Measurements from ENCODE around the gene TENT4B. TPM values are rescaled to one million over a fixed set of nuclear protein-coding genes. Genes with fewer than 3 reads are reported as not detected.
A peak's percentile ranks its signal among the peaks of the same experiment; 100 is the strongest.

The TENT4B gene
- polyA plus RNA-seq, 1 of the 3 experiments (the other 2 are of a cell fraction), result 5.6 TPM

DNA sequence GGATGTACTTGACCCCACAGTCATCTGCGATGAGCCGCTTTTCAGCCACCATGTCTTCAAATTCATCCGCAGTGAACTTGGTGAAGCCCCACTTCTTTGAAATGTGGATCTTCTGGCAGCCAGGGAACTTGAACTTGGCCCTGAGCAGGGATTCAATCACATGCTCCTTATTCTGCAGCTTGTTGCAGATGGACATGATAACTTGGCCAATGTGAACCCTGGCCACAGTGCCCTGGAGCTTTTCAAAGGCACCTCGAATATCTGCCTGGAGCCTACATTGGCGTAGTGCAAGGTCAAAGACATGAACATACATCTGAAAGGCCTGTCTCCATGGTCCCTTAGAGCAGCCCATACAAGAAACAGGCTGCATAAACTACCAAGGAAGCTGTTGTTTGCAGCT lies 1.8 kb upstream of the TENT4B start:
- peaks cover 8 to 15% of the 10 kb centered on the region in 2 experiments; a peak in 2 of 4 replicates for H3K4me1 ChIP-seq (ENCODE audit: control insufficient read depth in 1 of 2, insufficient read depth in 2 of 2, low read depth in 1 of 2, low read length in 1 of 2)
- no peak overlapping the region; the same call in 1 of the 2 replicates for H2AFZ ChIP-seq (ENCODE audit: low read depth)
- DNase-seq, result no peak
- 84% methylated on average over 3 of the region's 5 CpGs for WGBS (ENCODE audit: low lambda C conversion rate)
- H3F3A ChIP-seq (replicated peaks; ENCODE audit: insufficient read depth), result peaks cover 6% of the 10 kb centered on the region
- H3K27ac ChIP-seq (ENCODE audit: low read depth in 2 of 2, low read length in 1 of 2), result no peak overlapping the region; a peak in 1 of 4 replicates
- H3K27me3 ChIP-seq (ENCODE audit: insufficient read depth), result no peaks in the 10 kb centered on the region
- H3K9ac ChIP-seq, result no peak overlapping the region
- H3K4me2 ChIP-seq, result no peak overlapping the region
- peaks cover 26% of the 10 kb centered on the region for H4K20me1 ChIP-seq (ENCODE audit: insufficient read depth)
- peaks cover 26% of the 10 kb centered on the region for H3K79me2 ChIP-seq (ENCODE audit: insufficient read depth)
- no peaks in the 10 kb centered on the region for H3K9me2 ChIP-seq
- TF ChIP-seq JUND (IDR thresholded peaks at IDR 0.05), result no peak
- no peak for TF ChIP-seq FOSL2 (IDR thresholded peaks at IDR 0.05; ENCODE audit: borderline replicate concordance, low read depth)
- TF ChIP-seq EP300 (IDR thresholded peaks at IDR 0.05; ENCODE audit: borderline replicate concordance in 1 of 2, low read depth in 1 of 2, low read length in 1 of 2), result no peak
- TF ChIP-seq TCF12 (IDR thresholded peaks at IDR 0.05), result no peak
- TF ChIP-seq, protein P1, sequence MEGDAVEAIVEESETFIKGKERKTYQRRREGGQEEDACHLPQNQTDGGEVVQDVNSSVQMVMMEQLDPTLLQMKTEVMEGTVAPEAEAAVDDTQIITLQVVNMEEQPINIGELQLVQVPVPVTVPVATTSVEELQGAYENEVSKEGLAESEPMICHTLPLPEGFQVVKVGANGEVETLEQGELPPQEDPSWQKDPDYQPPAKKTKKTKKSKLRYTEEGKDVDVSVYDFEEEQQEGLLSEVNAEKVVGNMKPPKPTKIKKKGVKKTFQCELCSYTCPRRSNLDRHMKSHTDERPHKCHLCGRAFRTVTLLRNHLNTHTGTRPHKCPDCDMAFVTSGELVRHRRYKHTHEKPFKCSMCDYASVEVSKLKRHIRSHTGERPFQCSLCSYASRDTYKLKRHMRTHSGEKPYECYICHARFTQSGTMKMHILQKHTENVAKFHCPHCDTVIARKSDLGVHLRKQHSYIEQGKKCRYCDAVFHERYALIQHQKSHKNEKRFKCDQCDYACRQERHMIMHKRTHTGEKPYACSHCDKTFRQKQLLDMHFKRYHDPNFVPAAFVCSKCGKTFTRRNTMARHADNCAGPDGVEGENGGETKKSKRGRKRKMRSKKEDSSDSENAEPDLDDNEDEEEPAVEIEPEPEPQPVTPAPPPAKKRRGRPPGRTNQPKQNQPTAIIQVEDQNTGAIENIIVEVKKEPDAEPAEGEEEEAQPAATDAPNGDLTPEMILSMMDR (IDR thresholded peaks at IDR 0.05), result no peak
- ChIA-PET CTCF (interaction anchor here (2.4 to 2.6 kb wide), 2 partner anchors 59 to 126 kb away, joined by 8 read pairs; partner anchors contain the start of gene CNEP1R1), POLR2A (no interaction called here)
- no peak overlapping the region for H3K4me3 ChIP-seq (ENCODE audit: low read depth in 2 of 2, low read length in 1 of 2)
- H3K9me3 ChIP-seq, result no peaks in the 10 kb centered on the region
- no peaks in the 10 kb centered on the region for H3K36me3 ChIP-seq (replicated peaks in 1 of 2; ENCODE audit: control insufficient read depth in 1 of 2, insufficient read depth in 2 of 2, low read length in 1 of 2)

DNA sequence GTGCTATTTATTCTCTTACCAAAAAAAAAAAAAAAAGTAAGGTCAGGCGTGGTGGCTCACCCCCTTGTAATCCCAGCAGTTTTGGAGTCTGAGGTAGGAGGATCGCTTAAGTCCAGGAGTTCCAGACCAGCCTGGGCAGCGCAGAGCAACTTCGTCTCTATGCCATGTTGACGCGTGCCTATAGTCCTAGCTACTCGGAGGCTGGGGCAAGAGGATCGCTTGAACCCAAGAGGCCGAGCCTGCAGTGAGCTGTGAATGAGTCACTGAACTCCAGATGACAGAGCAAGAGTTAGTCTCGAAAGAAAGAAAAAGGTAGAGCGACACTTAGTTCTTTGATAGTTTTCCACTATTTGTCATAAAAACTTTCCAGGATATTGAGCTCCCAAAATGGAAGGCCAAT lies 1.4 kb upstream of the TENT4B start:
- Histone ChIP-seq H3K9ac (peak overlapping the region; percentile 95; the same call in 1 of the 2 replicates), H3K4me3 (ENCODE audit: low read depth in 2 of 2, low read length in 1 of 2) (peak overlapping the region in 1 of 2 experiments; percentile 80; a peak in 2 of 4 replicates), H3K36me3 (replicated peaks in 1 of 2; ENCODE audit: control insufficient read depth in 1 of 2, insufficient read depth in 2 of 2, low read length in 1 of 2) (no peaks in the 10 kb centered on the region), H3K9me2 (no peaks in the 10 kb centered on the region), H3K9me3 (no peaks in the 10 kb centered on the region), H3K4me1 (ENCODE audit: control insufficient read depth in 1 of 2, insufficient read depth in 2 of 2, low read depth in 1 of 2, low read length in 1 of 2) (peaks cover 8 to 12% of the 10 kb centered on the region in 2 experiments; a peak in 2 of 4 replicates), H3K27ac (ENCODE audit: low read depth in 2 of 2, low read length in 1 of 2) (peak overlapping the region in 1 of 2 experiments; percentile 90; a peak in 1 of 4 replicates), H3K79me2 (ENCODE audit: insufficient read depth) (peaks cover 31% of the 10 kb centered on the region), H4K20me1 (ENCODE audit: insufficient read depth) (peaks cover 30% of the 10 kb centered on the region), H3K4me2 (peak overlapping the region; percentile 99; the same call in 1 of the 2 replicates), H2AFZ (ENCODE audit: low read depth) (peak overlapping the region; percentile 99), H3F3A (replicated peaks; ENCODE audit: insufficient read depth) (peaks cover 6% of the 10 kb centered on the region), H3K27me3 (ENCODE audit: insufficient read depth) (no peaks in the 10 kb centered on the region)
- ChIA-PET CTCF (interaction anchor here (2.4 to 2.6 kb wide), 2 partner anchors 59 to 126 kb away, joined by 8 read pairs; partner anchors contain the start of gene CNEP1R1), POLR2A (no interaction called here)
- 98% methylated on average over 11 of the region's 11 CpGs for WGBS (ENCODE audit: low lambda C conversion rate)
- no peak for DNase-seq
- no peak for TF ChIP-seq RXRA (IDR thresholded peaks at IDR 0.05; ENCODE audit: borderline replicate concordance, low read depth)
- TF ChIP-seq RCOR1 (IDR thresholded peaks at IDR 0.05; ENCODE audit: low read length), result no peak
- no peak for TF ChIP-seq SIN3A (IDR thresholded peaks at IDR 0.05; ENCODE audit: borderline replicate concordance, low read depth, low read length)
- TF ChIP-seq GABPA (IDR thresholded peaks at IDR 0.05; ENCODE audit: low read depth), result no peak
- TF ChIP-seq, protein P2, sequence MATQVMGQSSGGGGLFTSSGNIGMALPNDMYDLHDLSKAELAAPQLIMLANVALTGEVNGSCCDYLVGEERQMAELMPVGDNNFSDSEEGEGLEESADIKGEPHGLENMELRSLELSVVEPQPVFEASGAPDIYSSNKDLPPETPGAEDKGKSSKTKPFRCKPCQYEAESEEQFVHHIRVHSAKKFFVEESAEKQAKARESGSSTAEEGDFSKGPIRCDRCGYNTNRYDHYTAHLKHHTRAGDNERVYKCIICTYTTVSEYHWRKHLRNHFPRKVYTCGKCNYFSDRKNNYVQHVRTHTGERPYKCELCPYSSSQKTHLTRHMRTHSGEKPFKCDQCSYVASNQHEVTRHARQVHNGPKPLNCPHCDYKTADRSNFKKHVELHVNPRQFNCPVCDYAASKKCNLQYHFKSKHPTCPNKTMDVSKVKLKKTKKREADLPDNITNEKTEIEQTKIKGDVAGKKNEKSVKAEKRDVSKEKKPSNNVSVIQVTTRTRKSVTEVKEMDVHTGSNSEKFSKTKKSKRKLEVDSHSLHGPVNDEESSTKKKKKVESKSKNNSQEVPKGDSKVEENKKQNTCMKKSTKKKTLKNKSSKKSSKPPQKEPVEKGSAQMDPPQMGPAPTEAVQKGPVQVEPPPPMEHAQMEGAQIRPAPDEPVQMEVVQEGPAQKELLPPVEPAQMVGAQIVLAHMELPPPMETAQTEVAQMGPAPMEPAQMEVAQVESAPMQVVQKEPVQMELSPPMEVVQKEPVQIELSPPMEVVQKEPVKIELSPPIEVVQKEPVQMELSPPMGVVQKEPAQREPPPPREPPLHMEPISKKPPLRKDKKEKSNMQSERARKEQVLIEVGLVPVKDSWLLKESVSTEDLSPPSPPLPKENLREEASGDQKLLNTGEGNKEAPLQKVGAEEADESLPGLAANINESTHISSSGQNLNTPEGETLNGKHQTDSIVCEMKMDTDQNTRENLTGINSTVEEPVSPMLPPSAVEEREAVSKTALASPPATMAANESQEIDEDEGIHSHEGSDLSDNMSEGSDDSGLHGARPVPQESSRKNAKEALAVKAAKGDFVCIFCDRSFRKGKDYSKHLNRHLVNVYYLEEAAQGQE (IDR thresholded peaks at IDR 0.05; ENCODE audit: low read depth, low read length), result no peak
- TF ChIP-seq CHD2 (IDR thresholded peaks at IDR 0.05; ENCODE audit: low read length, partially characterized antibody), result no peak
- TF ChIP-seq, protein P3, sequence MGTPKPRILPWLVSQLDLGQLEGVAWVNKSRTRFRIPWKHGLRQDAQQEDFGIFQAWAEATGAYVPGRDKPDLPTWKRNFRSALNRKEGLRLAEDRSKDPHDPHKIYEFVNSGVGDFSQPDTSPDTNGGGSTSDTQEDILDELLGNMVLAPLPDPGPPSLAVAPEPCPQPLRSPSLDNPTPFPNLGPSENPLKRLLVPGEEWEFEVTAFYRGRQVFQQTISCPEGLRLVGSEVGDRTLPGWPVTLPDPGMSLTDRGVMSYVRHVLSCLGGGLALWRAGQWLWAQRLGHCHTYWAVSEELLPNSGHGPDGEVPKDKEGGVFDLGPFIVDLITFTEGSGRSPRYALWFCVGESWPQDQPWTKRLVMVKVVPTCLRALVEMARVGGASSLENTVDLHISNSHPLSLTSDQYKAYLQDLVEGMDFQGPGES (IDR thresholded peaks at IDR 0.05; ENCODE audit: low read depth, low read length), result no peak
- TF ChIP-seq TAF1 (IDR thresholded peaks at IDR 0.05; ENCODE audit: borderline replicate concordance, low read depth, low read length), result no peak
- TF ChIP-seq, protein P4, sequence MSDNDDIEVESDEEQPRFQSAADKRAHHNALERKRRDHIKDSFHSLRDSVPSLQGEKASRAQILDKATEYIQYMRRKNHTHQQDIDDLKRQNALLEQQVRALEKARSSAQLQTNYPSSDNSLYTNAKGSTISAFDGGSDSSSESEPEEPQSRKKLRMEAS (IDR thresholded peaks at IDR 0.05; ENCODE audit: low read depth), result no peak
- no peak for TF ChIP-seq NFIC (IDR thresholded peaks at IDR 0.05; ENCODE audit: borderline replicate concordance)
- TF ChIP-seq SMC3 (IDR thresholded peaks at IDR 0.05; ENCODE audit: low read depth, low read length), result no peak
- no peak for TF ChIP-seq RAD21 (IDR thresholded peaks at IDR 0.05; ENCODE audit: low read length)
- TF ChIP-seq FOSL2 (IDR thresholded peaks at IDR 0.05; ENCODE audit: borderline replicate concordance, low read depth), result no peak

All from SK-N-SH (cell line).